HCT116 (cell line): ENCODE data around the gene SLC47A2. TPM values are rescaled to one million over a fixed set of nuclear protein-coding genes. Genes with fewer than 3 reads are reported as not detected.

Source experiments
- ATAC-seq: fragments of 200-7000 bp; cut with Tn5 transposase; 2 replicates; pipeline ENCODE4 v1.9.1; 2020; ENCODE audit warnings: mild to moderate bottlenecking, moderate library complexity
- BruUV-seq: library from RNA; stranded (reverse); fragments of 400-500 nt; replicated peaks from 2 replicates; lab custom pipeline; 2021; lab: Mats Ljungman, UMichigan
- CTCF ChIA-PET: fragments of 300-600 bp; sonication (Branson Sonifier 250); formaldehyde crosslinking; loops from one replicate; lab custom pipeline; 2021; ENCODE audit warnings: antibody characterized with exemption; lab: Charles Lee
- POLR2A ChIA-PET: fragments of 300-600, 350-600 bp; sonication (Branson Sonifier 250); formaldehyde crosslinking; loops from one replicate; lab custom pipeline; 2021; ENCODE audit warnings: antibody characterized with exemption; lab: Charles Lee
- RAD21 ChIA-PET, 2 experiments: fragments of 300-600 bp; sonication (Branson Sonifier 250); formaldehyde crosslinking; loops; one replicate each; lab custom pipeline; 2023; ENCODE audit warnings: low total read pairs in 2 of 2; ENCODE audit not compliant: uncharacterized antibody in 2 of 2, unreplicated experiment in 2 of 2, low non-redundant PET in 1 of 2; lab: Charles Lee
- DNase-seq: peaks from one replicate; pipeline ENCODE4 v3.0.0-alpha.2; 2010; ENCODE audit warnings: low read depth, low spot score
- H2AFZ ChIP-seq: fragments of 200-600 bp; shearing (Covaris generic), sonication (generic); 2 replicates; pipeline ENCODE4 v1.6.1; 2017; ENCODE audit warnings: low read depth, mixed run types, mixed read lengths, antibody characterized with exemption, low read length; ENCODE audit not compliant: poor library complexity, severe bottlenecking
- H3K27ac ChIP-seq: 2 replicates; pipeline ENCODE4 v1.5.1; 2012; ENCODE audit warnings: low read depth, low read length
- H3K27me3 ChIP-seq: fragments of 200-600 bp; sonication (generic); 2 replicates; pipeline ENCODE4 v1.6.1; 2016; ENCODE audit warnings: mixed run types, low read length, mixed read lengths; ENCODE audit not compliant: insufficient read depth
- H3K36me3 ChIP-seq, 2 experiments: fragments of 200-500 bp in 1 of 2; fragments of 200-600 bp in 1 of 2; sonication (Bioruptor generic) in 1 of 2; sonication (generic) in 1 of 2; 2 replicates each; pipeline versions ENCODE4 v1.5.1 to v1.6.1; 2014 to 2016; ENCODE audit warnings: low read length in 2 of 2, inconsistent platforms in 1 of 2, mixed read lengths in 1 of 2, mixed run types in 1 of 2; ENCODE audit not compliant: insufficient read depth in 2 of 2, control insufficient read depth in 1 of 2
- H3K4me1 ChIP-seq, 2 experiments: fragments of 200-600 bp in 1 of 2; sonication (generic) in 1 of 2; 2 replicates each; pipeline versions ENCODE4 v1.5.1 to v1.6.1; 2012 to 2017; ENCODE audit warnings: low read length in 2 of 2, inconsistent platforms in 1 of 2, mild to moderate bottlenecking in 1 of 2, mixed read lengths in 1 of 2, mixed run types in 1 of 2, moderate library complexity in 1 of 2; ENCODE audit not compliant: insufficient read depth in 2 of 2, control insufficient read depth in 1 of 2
- H3K4me2 ChIP-seq: fragments of 200-600 bp; sonication (generic); 2 replicates; pipeline ENCODE4 v1.6.1; 2017; ENCODE audit warnings: mixed run types, low read length, mixed read lengths
- H3K4me3 ChIP-seq, 2 experiments: fragments of 200-600 bp in 1 of 2; sonication (generic) in 1 of 2; replicated peaks in 1 of 2; 2 replicates each; pipeline ENCODE4 v1.5.1; 2011 to 2016; ENCODE audit warnings: low read length in 2 of 2, control low read depth in 1 of 2, low read depth in 1 of 2, mild to moderate bottlenecking in 1 of 2, mixed read lengths in 1 of 2, mixed run types in 1 of 2
- H3K79me2 ChIP-seq: fragments of 200-600 bp; sonication (generic); 2 replicates; pipeline ENCODE4 v1.6.1; 2017; ENCODE audit warnings: mild to moderate bottlenecking, mixed run types, low read length, moderate library complexity, mixed read lengths; ENCODE audit not compliant: insufficient read depth
- H3K9ac ChIP-seq: fragments of 200-600 bp; sonication (generic); 2 replicates; pipeline ENCODE4 v1.6.1; 2016; ENCODE audit warnings: low read length, mixed read lengths
- H3K9me2 ChIP-seq: fragments of 200-600 bp; sonication (generic), shearing (Covaris generic); 2 replicates; pipeline ENCODE4 v1.6.1; 2017; ENCODE audit warnings: mixed run types, mild to moderate bottlenecking, moderate library complexity; ENCODE audit not compliant: insufficient read depth
- H3K9me3 ChIP-seq, 2 experiments: fragments of 200-500 bp in 1 of 2; fragments of 200-600 bp in 1 of 2; sonication (Bioruptor generic) in 1 of 2; sonication (generic) in 1 of 2; 2 replicates each; pipeline ENCODE4 v1.6.1; 2014 to 2017; ENCODE audit warnings: low read length in 2 of 2, mixed read lengths in 2 of 2, inconsistent platforms in 1 of 2, low read depth in 1 of 2, mild to moderate bottlenecking in 1 of 2, mixed run types in 1 of 2, moderate library complexity in 1 of 2; ENCODE audit not compliant: control insufficient read depth in 1 of 2, insufficient read depth in 1 of 2
- H4K20me1 ChIP-seq: fragments of 200-600 bp; sonication (generic), shearing (Covaris generic); 2 replicates; pipeline ENCODE4 v1.6.1; 2017; ENCODE audit warnings: mixed run types, mild to moderate bottlenecking, moderate library complexity; ENCODE audit not compliant: insufficient read depth
- EZH2 ChIP-seq: fragments of 200-600 bp; sonication (generic); IDR thresholded peaks from 2 replicates; pipeline ENCODE4 v1.6.1; 2017; ENCODE audit warnings: antibody characterized with exemption, mixed run types
- EZH2phosphoT487 ChIP-seq: fragments of 200-600 bp; IDR thresholded peaks from 2 replicates; pipeline ENCODE4 v1.6.1; 2018; ENCODE audit warnings: antibody characterized with exemption, borderline replicate concordance
- FOSL1 ChIP-seq: IDR thresholded peaks from 2 replicates; pipeline ENCODE4 v1.6.1; 2012; ENCODE audit warnings: low read depth
- MAX ChIP-seq: IDR thresholded peaks from 2 replicates; pipeline ENCODE4 v1.6.1; 2012
- POLR2A ChIP-seq: IDR thresholded peaks from 2 replicates; pipeline ENCODE4 v1.7.0; 2011; ENCODE audit warnings: borderline replicate concordance; ENCODE audit not compliant: insufficient read depth, insufficient read length; ENCODE audit errors: extremely low read depth
- RAD21 ChIP-seq: IDR thresholded peaks from 2 replicates; pipeline ENCODE4 v1.6.1; 2012; ENCODE audit warnings: low read depth, mild to moderate bottlenecking
- TCF7L2 ChIP-seq: IDR thresholded peaks from 2 replicates; pipeline ENCODE4 v1.7.0; 2011; ENCODE audit warnings: borderline replicate concordance, inconsistent platforms; ENCODE audit not compliant: insufficient read depth, insufficient read length; ENCODE audit errors: extremely low read depth
- YY1 ChIP-seq: IDR thresholded peaks from 2 replicates; pipeline ENCODE4 v1.6.1; 2011; ENCODE audit warnings: low read length, low read depth, moderate library complexity, mild to moderate bottlenecking; ENCODE audit not compliant: insufficient replicate concordance; ENCODE audit errors: extremely low read depth
- ZBTB33 ChIP-seq: IDR thresholded peaks from 2 replicates; pipeline ENCODE4 v1.6.1; 2011; ENCODE audit warnings: mild to moderate bottlenecking, low read length, moderate library complexity; ENCODE audit not compliant: insufficient replicate concordance; ENCODE audit errors: extremely low read depth
- intact Hi-C: fragments of 100-400 bp; cut with micrococcal nuclease; formaldehyde crosslinking; loops from 2 replicates; pipeline ENCODE4 v1.10.0; 2022
- total RNA-seq: library from RNA; stranded (reverse); gene quantifications from one replicate; pipeline ENCODE4 v1.2.1, GENCODE V29; 2021; ENCODE audit not compliant: unreplicated experiment

SLC47A2 gene
- total RNA-seq, 1 experiment from 2014 or later: not detected

- TF ChIP-seq ZBTB33 (no peak), MAX (no peak), EZH2phosphoT487 (no peak)
Observed at GRCh38 chr17:19717031-19717360, 612 bp upstream of the SLC47A2 start (continued).

- Histone ChIP-seq H3K36me3 (no peaks in the 10 kb centered on the region), H3K9ac (no peak overlapping the region), H4K20me1 (no peaks in the 10 kb centered on the region), H3K27me3 (no peaks in the 10 kb centered on the region), H3K4me3 (no peak overlapping the region), H2AFZ (no peak overlapping the region), H3K4me1 (peaks cover 5 to 19% of the 10 kb centered on the region in 2 experiments; a peak in 3 of 4 replicates), H3K4me2 (no peak overlapping the region), H3K27ac (no peak overlapping the region), H3K79me2 (no peaks in the 10 kb centered on the region)
- POLR2A ChIA-PET: no interaction called here
- RAD21 ChIA-PET: no interaction called here
- intact Hi-C loops: no loop called here
- DNase-seq (no peak), ATAC-seq (peak; percentile 38; the same call in 1 of the 2 replicates)
- BruUV-seq: no TSS peak
- CTCF ChIA-PET: interaction anchor here (1.0 to 1.1 kb wide), 2 partner anchors 47 to 168 kb away, joined by 3 to 4 read pairs; no protein-coding TSS in a partner anchor
- TF ChIP-seq TCF7L2 (peak; percentile 67), YY1 (no peak), POLR2A (no peak), EZH2 (no peak), RAD21 (peak; percentile 39; the same call in 1 of the 2 replicates), FOSL1 (no peak)
- TF ChIP-seq, all 23 proteins: peak for 2
- Histone ChIP-seq H3K9me2 (no peaks in the 10 kb centered on the region), H3K9me3 (no peaks in the 10 kb centered on the region)
Observed at GRCh38 chr17:19714542-19715411, 1.6 kb downstream of the SLC47A2 start.
